DND-41 (cell line): ENCODE data around the gene ASIC4.

Experiments used
- ATAC-seq: fragments of 200-7000 bp; cut with Tn5 transposase; 3 replicates; pipeline ENCODE4 v1.9.1; 2021; ENCODE audit warnings: low read depth; ENCODE audit not compliant: insufficient read depth
- DNase-seq: peaks from one replicate; pipeline ENCODE4 v3.0.0-alpha.2; 2020
- H2AFZ ChIP-seq: 2 replicates; pipeline ENCODE4 v1.6.0; 2012; ENCODE audit warnings: low read depth, low read length
- H3K27ac ChIP-seq: 2 replicates; pipeline ENCODE4 v1.5.1; 2012; ENCODE audit warnings: low read length, inconsistent platforms
- H3K27me3 ChIP-seq: fragments of 200-600 bp; sonication (generic); 2 replicates; pipeline ENCODE4 v1.6.0; 2012; ENCODE audit warnings: low read length, mild to moderate bottlenecking, inconsistent platforms; ENCODE audit not compliant: insufficient read depth, poor library complexity
- H3K36me3 ChIP-seq: 2 replicates; pipeline ENCODE4 v1.5.1; 2012; ENCODE audit warnings: low read length, inconsistent platforms; ENCODE audit not compliant: insufficient read depth
- H3K4me1 ChIP-seq: 2 replicates; pipeline ENCODE4 v1.5.1; 2012; ENCODE audit warnings: mild to moderate bottlenecking, low read length; ENCODE audit not compliant: insufficient read depth
- H3K4me2 ChIP-seq: 2 replicates; pipeline ENCODE4 v1.6.0; 2012; ENCODE audit warnings: mild to moderate bottlenecking, moderate library complexity, low read length, inconsistent platforms; ENCODE audit not compliant: insufficient read depth
- H3K4me3 ChIP-seq, 2 experiments: fragments of 200-600 bp in 1 of 2; shearing (Covaris generic) in 1 of 2; 2 replicates each; pipeline ENCODE4 v1.5.1; 2012 to 2016; ENCODE audit warnings: inconsistent platforms in 2 of 2, low read length in 2 of 2, mild to moderate bottlenecking in 2 of 2, low read depth in 1 of 2, moderate library complexity in 1 of 2
- H3K79me2 ChIP-seq: 2 replicates; pipeline ENCODE4 v1.6.0; 2012; ENCODE audit warnings: low read length, inconsistent platforms; ENCODE audit not compliant: insufficient read depth
- H3K9ac ChIP-seq: 2 replicates; pipeline ENCODE4 v1.6.0; 2012; ENCODE audit warnings: low read depth, mild to moderate bottlenecking, inconsistent platforms, low read length, moderate library complexity
- H3K9me3 ChIP-seq: 2 replicates; pipeline ENCODE4 v1.5.1; 2012; ENCODE audit warnings: low read length, moderate library complexity, mild to moderate bottlenecking, inconsistent platforms; ENCODE audit not compliant: insufficient read depth, severe bottlenecking
- H4K20me1 ChIP-seq: 2 replicates; pipeline ENCODE4 v1.6.0; 2012; ENCODE audit warnings: low read length; ENCODE audit not compliant: insufficient read depth
- EZH2 ChIP-seq: IDR thresholded peaks from 3 replicates; pipeline ENCODE4 v1.6.1; 2012; ENCODE audit warnings: borderline replicate concordance, low read depth, mild to moderate bottlenecking, moderate library complexity, low read length, inconsistent platforms; ENCODE audit not compliant: severe bottlenecking
- TF ChIP-seq, protein P1 (sequence below): IDR thresholded peaks from 2 replicates; pipeline ENCODE4 v1.5.1; 2012; ENCODE audit warnings: borderline replicate concordance, low read length, moderate library complexity, mild to moderate bottlenecking; ENCODE audit not compliant: poor library complexity, severe bottlenecking; ENCODE audit errors: extremely low read depth

ASIC4 gene

DNA sequence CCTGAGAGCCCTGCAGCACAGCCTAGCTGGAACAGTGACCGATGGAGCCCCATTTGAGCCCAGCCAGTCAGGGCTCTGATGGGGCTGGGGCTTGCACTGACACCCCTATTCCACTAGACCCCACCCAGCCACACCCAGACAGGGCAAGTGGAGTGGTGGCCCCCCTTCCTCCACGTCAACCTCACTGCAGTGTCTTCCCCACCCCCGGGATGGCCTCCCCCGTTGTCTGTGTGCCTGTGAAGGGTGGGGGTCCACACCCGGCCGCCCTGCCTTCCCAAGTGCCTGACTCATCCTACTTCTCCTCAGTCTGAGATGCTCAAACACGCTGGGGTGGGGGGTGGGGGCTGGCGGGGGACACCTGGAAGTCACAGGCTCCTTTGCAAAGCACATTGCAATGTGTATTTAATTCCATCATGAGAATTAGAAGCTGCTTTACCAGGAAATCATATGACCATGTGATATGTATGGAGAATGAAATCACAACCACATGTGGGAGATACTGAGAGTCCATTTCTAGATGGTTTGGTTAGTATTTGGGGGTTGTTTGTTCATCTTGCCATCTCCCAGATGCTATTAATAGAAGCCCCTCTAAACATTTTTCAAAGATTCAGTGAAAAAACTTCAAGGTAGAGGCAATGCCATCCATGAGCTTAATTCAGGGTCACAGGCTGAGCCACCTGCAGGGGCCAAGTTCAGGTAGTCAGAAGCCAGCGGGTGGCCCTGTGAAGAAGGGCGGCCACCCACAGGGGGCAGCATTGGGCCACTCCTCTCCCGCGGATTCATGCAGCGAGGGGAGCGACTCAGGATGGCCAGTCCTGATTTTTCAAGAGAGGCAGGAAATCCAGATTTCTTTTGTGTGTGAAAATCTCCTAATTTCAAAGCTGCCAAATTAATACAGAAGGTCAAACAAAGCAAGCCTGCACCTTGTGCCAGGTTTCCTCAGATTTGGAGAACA lies 38.3 kb upstream of the ASIC4 start:
- no peak overlapping the region for H3K4me2 ChIP-seq
- H2AFZ ChIP-seq: no peak overlapping the region
- no peaks in the 10 kb centered on the region for H3K79me2 ChIP-seq
- no peaks in the 10 kb centered on the region for H3K9me3 ChIP-seq
- DNase-seq (peak; percentile 64), ATAC-seq (peak; percentile 86)
- no peaks in the 10 kb centered on the region for H3K27me3 ChIP-seq
- H3K9ac ChIP-seq: no peak overlapping the region
- H3K4me3 ChIP-seq: no peak overlapping the region
- H3K27ac ChIP-seq: no peak overlapping the region
- H3K4me1 ChIP-seq: no peaks in the 10 kb centered on the region
- no peaks in the 10 kb centered on the region for H3K36me3 ChIP-seq
- TF ChIP-seq, protein P1, sequence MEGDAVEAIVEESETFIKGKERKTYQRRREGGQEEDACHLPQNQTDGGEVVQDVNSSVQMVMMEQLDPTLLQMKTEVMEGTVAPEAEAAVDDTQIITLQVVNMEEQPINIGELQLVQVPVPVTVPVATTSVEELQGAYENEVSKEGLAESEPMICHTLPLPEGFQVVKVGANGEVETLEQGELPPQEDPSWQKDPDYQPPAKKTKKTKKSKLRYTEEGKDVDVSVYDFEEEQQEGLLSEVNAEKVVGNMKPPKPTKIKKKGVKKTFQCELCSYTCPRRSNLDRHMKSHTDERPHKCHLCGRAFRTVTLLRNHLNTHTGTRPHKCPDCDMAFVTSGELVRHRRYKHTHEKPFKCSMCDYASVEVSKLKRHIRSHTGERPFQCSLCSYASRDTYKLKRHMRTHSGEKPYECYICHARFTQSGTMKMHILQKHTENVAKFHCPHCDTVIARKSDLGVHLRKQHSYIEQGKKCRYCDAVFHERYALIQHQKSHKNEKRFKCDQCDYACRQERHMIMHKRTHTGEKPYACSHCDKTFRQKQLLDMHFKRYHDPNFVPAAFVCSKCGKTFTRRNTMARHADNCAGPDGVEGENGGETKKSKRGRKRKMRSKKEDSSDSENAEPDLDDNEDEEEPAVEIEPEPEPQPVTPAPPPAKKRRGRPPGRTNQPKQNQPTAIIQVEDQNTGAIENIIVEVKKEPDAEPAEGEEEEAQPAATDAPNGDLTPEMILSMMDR: peak; percentile 80
- no peak for TF ChIP-seq EZH2
- peaks cover 5% of the 10 kb centered on the region for H4K20me1 ChIP-seq

- Histone ChIP-seq H3K4me2 (no peak overlapping the region), H3K4me1 (no peaks in the 10 kb centered on the region), H3K27ac (no peak overlapping the region), H2AFZ (no peak overlapping the region), H3K9me3 (no peaks in the 10 kb centered on the region), H3K79me2 (no peaks in the 10 kb centered on the region), H3K36me3 (no peaks in the 10 kb centered on the region), H3K4me3 (no peak overlapping the region), H3K9ac (no peak overlapping the region), H4K20me1 (peaks cover 5% of the 10 kb centered on the region), H3K27me3 (no peaks in the 10 kb centered on the region)
- TF ChIP-seq, protein P1: no peak
- no peak for TF ChIP-seq EZH2
- ATAC-seq: 0 out of 3 replicates have a peak, but pooled peaks have one; percentile 23
- peak; percentile 19 for DNase-seq
These were observed 37.6 kb upstream of the ASIC4 start for GRCh38 chr2:219476652-219477151.

DNA sequence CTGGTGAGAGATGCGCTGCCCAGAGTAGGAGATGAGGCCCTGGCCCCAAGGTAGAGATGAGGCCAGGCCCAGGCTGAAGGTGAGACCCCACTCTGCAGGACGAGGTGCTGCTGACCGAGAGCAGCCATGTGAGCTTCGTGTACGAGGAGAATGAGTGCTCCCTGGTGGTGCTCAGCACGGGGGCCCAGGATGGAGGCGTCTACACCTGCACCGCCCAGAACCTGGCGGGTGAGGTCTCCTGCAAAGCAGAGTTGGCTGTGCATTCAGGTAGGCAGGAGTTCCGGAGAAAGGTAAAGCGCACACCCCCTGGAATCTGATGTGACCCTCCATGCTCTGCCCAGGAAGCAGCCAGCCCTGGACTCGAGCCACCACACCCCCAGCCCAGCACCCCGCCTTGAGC lies 37.1 kb upstream of the ASIC4 start:
- Histone ChIP-seq H2AFZ (no peak overlapping the region), H3K27ac (no peak overlapping the region), H3K36me3 (no peaks in the 10 kb centered on the region), H3K79me2 (no peaks in the 10 kb centered on the region), H3K4me3 (no peak overlapping the region), H3K9ac (no peak overlapping the region), H3K9me3 (no peaks in the 10 kb centered on the region), H4K20me1 (peaks cover 5% of the 10 kb centered on the region), H3K4me1 (no peaks in the 10 kb centered on the region), H3K4me2 (no peak overlapping the region), H3K27me3 (no peaks in the 10 kb centered on the region)
- no peak for ATAC-seq
- DNase-seq: no peak
- no peak for TF ChIP-seq EZH2
- TF ChIP-seq, protein P1: no peak
